K562 (cell line): ENCODE results near the gene CACTIN. TPM values are rescaled to one million over a fixed set of nuclear protein-coding genes. Genes with fewer than 3 reads are reported as not detected.

Experiments used
- ARID3B ChIP-seq: fragments of 250-450 bp; sonication (Bioruptor Pico); IDR thresholded peaks from 2 replicates; pipeline ENCODE4 v1.4.0; 2020; ENCODE audit warnings: borderline replicate concordance
- CHCHD3 ChIP-seq: fragments of 250-450 bp; sonication (Bioruptor Pico); IDR thresholded peaks from 2 replicates; pipeline ENCODE4 v2.1.2; 2022; ENCODE audit warnings: mild to moderate bottlenecking
- ETS2 ChIP-seq: IDR thresholded peaks from 2 replicates; pipeline ENCODE4 v1.6.1; 2016; ENCODE audit warnings: borderline replicate concordance, missing genetic modification characterization, mild to moderate bottlenecking, moderate library complexity, missing compliant biosample characterization; ENCODE audit not compliant: poor library complexity, severe bottlenecking
- HNRNPH1 ChIP-seq: fragments of 200-400 bp; formaldehyde crosslinking; optimal IDR thresholded peaks from 2 replicates; pipeline ENCODE3; 2017; ENCODE audit warnings: low read depth, mild to moderate bottlenecking, low read length, moderate library complexity
- HOMEZ ChIP-seq: fragments of 250-450 bp; sonication (Bioruptor Pico); IDR thresholded peaks from 2 replicates; pipeline ENCODE4 v1.4.0; 2020; ENCODE audit warnings: mild to moderate bottlenecking, moderate library complexity
- JUND ChIP-seq, 2 experiments: IDR thresholded peaks; 2 replicates in 1 of 2; 3 replicates in 1 of 2; pipeline ENCODE4 v1.6.1; 2011; ENCODE audit warnings: borderline replicate concordance in 2 of 2, low read depth in 2 of 2, low read length in 2 of 2, improper control_type of control experiment in 1 of 2, missing biosample characterization in 1 of 2, missing genetic modification characterization in 1 of 2, missing genetic modification reagents in 1 of 2
- LARP7 ChIP-seq: fragments of 450-650 bp; IDR thresholded peaks from 2 replicates; pipeline ENCODE4 v1.6.1; 2016
- MLLT1 ChIP-seq, 2 experiments: fragments of 450-650 bp; IDR thresholded peaks; 2 replicates each; pipeline ENCODE4 v1.6.1; 2016
- NFATC3 ChIP-seq: fragments of 450-650 bp; IDR thresholded peaks from 2 replicates; pipeline ENCODE4 v1.6.1; 2017; ENCODE audit warnings: mild to moderate bottlenecking
- NFE2 ChIP-seq: IDR thresholded peaks from 2 replicates; pipeline ENCODE4 v1.6.1; 2014; ENCODE audit warnings: antibody characterized with exemption, low read depth
- NONO ChIP-seq, 2 experiments: fragments of 200-400 bp in 1 of 2; fragments of 450-650 bp in 1 of 2; formaldehyde crosslinking in 1 of 2; IDR thresholded peaks; 2 replicates each; pipeline ENCODE4 v1.6.1; 2017; ENCODE audit warnings: low read depth in 2 of 2, mild to moderate bottlenecking in 2 of 2, moderate library complexity in 2 of 2, low read length in 1 of 2
- PRPF4 ChIP-seq: fragments of 200-400 bp; formaldehyde crosslinking; IDR thresholded peaks from one replicate; pipeline ENCODE4 v1.6.1; 2017; ENCODE audit warnings: low read length, low read depth, mild to moderate bottlenecking; ENCODE audit not compliant: insufficient read depth, poor library complexity, severe bottlenecking
- PYGO2 ChIP-seq: fragments of 450-650 bp; IDR thresholded peaks from 2 replicates; pipeline ENCODE4 v1.6.1; 2016; ENCODE audit warnings: mild to moderate bottlenecking, missing genetic modification characterization, moderate library complexity, missing compliant biosample characterization
- SMAD4 ChIP-seq: fragments of 250-450 bp; sonication (Bioruptor Pico); conservative IDR thresholded peaks from 2 replicates; pipeline ENCODE4 v1.8.0; 2021; ENCODE audit warnings: inconsistent platforms, mild to moderate bottlenecking, moderate library complexity
- SMARCE1 ChIP-seq: fragments of 450-650 bp; IDR thresholded peaks from 2 replicates; pipeline ENCODE4 v1.7.1; 2016; ENCODE audit warnings: mild to moderate bottlenecking
- SRSF3 ChIP-seq: fragments of 200-400 bp; formaldehyde crosslinking; IDR thresholded peaks from 2 replicates; pipeline ENCODE4 v1.6.1; 2016; ENCODE audit warnings: mild to moderate bottlenecking, low read length, moderate library complexity; ENCODE audit not compliant: insufficient read depth
- WHSC1 ChIP-seq: IDR thresholded peaks from one replicate; pipeline ENCODE4 v1.6.1; 2012; ENCODE audit warnings: low read length, control low read depth, inconsistent platforms
- XRCC5 ChIP-seq: fragments of 200-400 bp; formaldehyde crosslinking; IDR thresholded peaks from 2 replicates; pipeline ENCODE4 v1.6.1; 2017; ENCODE audit warnings: low read depth, mild to moderate bottlenecking, low read length
- ZNF146 ChIP-seq: IDR thresholded peaks from one replicate; pipeline ENCODE4 v1.6.1; 2018; ENCODE audit warnings: missing compliant biosample characterization; ENCODE audit not compliant: unreplicated experiment
- ZNF280B ChIP-seq: fragments of 250-450 bp; sonication (Bioruptor Pico); IDR thresholded peaks from 2 replicates; pipeline ENCODE4 v1.5.1; 2021; ENCODE audit warnings: mild to moderate bottlenecking
- ZNF583 ChIP-seq: fragments of 250-450 bp; sonication (Bioruptor Pico); IDR thresholded peaks from 2 replicates; pipeline ENCODE4 v1.4.0; 2020
- ZNF668 ChIP-seq: fragments of 250-450 bp; sonication (Bioruptor Pico); IDR thresholded peaks from 2 replicates; pipeline ENCODE4 v1.8.0; 2022; ENCODE audit warnings: mild to moderate bottlenecking, inconsistent platforms
- ZNF717 ChIP-seq: fragments of 250-450 bp; sonication (Bioruptor Pico); IDR thresholded peaks from 2 replicates; pipeline ENCODE4 v1.5.0; 2021
- polyA plus RNA-seq, 8 experiments: library from polyadenylated mRNA; depleted of rRNA in 4 of 8; stranded (reverse) in 5 of 8; unstranded in 3 of 8; fragments of >200 nt; fragmentation: Nextera tagmentation in 2 of 8; fragmentation: Illumina TruSeq in 1 of 8; extraction: Ambion mirVana in 2 of 8; extraction: Trizol in 1 of 8; gene quantifications; 2 replicates each; pipeline versions ENCODE4 v1.2.1 to v1.2.3, GENCODE V29; 2011 to 2014; ENCODE audit warnings: inconsistent platforms in 1 of 8, missing spikeins in 1 of 8
- total RNA-seq, 7 experiments: library from RNA; depleted of rRNA in 6 of 7; stranded (reverse); fragments of >200 nt in 6 of 7; fragmentation: Illumina TruSeq in 2 of 7; extraction: Trizol in 2 of 7; gene quantifications; 2 replicates each; pipeline versions ENCODE4 v1.2.1 to v1.2.3, GENCODE V29; 2011 to 2021; ENCODE audit warnings: low replicate concordance in 1 of 7

Gene CACTIN
- total and polyA plus RNA-seq, 9 of the 15 experiments (the other 6 are each of a cell fraction or from before 2014, with no cell fraction given): 0.15 to 49.2 (median 15.0) TPM

- no peak for TF ChIP-seq MLLT1 (IDR thresholded peaks at IDR 0.05)
- TF ChIP-seq SMAD4 (CRISPR knock-in tag): peak; percentile 34; the same call in 1 of the 2 replicates
- no peak for TF ChIP-seq NONO (IDR thresholded peaks at IDR 0.05; ENCODE audit: low read depth in 2 of 2, low read length in 1 of 2)
- TF ChIP-seq ZNF583: no peak
- no peak; the same call in 1 of the 2 replicates for TF ChIP-seq JUND (IDR thresholded peaks at IDR 0.05; ENCODE audit: borderline replicate concordance, low read depth, low read length)
- TF ChIP-seq JUND (tag; IDR thresholded peaks at IDR 0.05; ENCODE audit: borderline replicate concordance, low read depth, low read length): no peak
- peak; percentile 61; the same call in 1 of the 2 replicates for TF ChIP-seq XRCC5
- no peak for TF ChIP-seq NFATC3
- no peak for TF ChIP-seq ZNF146
- no peak for TF ChIP-seq SRSF3
- TF ChIP-seq PYGO2: no peak
- TF ChIP-seq ARID3B (CRISPR knock-in tag): no peak
- TF ChIP-seq PRPF4: no peak
- TF ChIP-seq ZNF668: no peak
- TF ChIP-seq SMARCE1: no peak
- TF ChIP-seq ETS2: no peak
- TF ChIP-seq HOMEZ: no peak
- TF ChIP-seq WHSC1: no peak
- no peak for TF ChIP-seq LARP7
- TF ChIP-seq ZNF717 (CRISPR knock-in tag): no peak
- TF ChIP-seq HNRNPH1: no peak
- TF ChIP-seq CHCHD3 (CRISPR knock-in tag): no peak
- no peak for TF ChIP-seq ZNF280B (CRISPR knock-in tag)
- TF ChIP-seq NFE2: no peak
Observed at GRCh38 chr19:3618144-3618810, 8.3 kb downstream of the CACTIN start (continued).
